IMR-90 (cell line): Measurements from ENCODE around the gene NOS1AP. TPM values are rescaled to one million over a fixed set of nuclear protein-coding genes. Genes with fewer than 3 reads are reported as not detected.

Experiments
- ATAC-seq: fragments of 200-7000 bp; cut with Tn5 transposase; 2 replicates; pipeline ENCODE4 v1.9.1; 2020; ENCODE audit warnings: low read depth, mild to moderate bottlenecking, moderate library complexity
- BruUV-seq: library from RNA; stranded (reverse); fragments of 400-500 nt; replicated peaks from 2 replicates; lab custom pipeline; 2021; lab: Mats Ljungman, UMichigan
- CTCF ChIA-PET: fragments of 300-600 bp; formaldehyde crosslinking; extraction: SDS; loops from one replicate; lab custom pipeline; 2021; ENCODE audit warnings: antibody characterized with exemption; lab: Yijun Ruan, JAX
- POLR2A ChIA-PET: fragments of 300-600 bp; sonication (Branson Sonifier 250); formaldehyde crosslinking; loops from one replicate; lab custom pipeline; 2022; ENCODE audit warnings: antibody characterized with exemption; ENCODE audit not compliant: unreplicated experiment; lab: Charles Lee
- DNase-seq: peaks from one replicate; pipeline ENCODE4 v3.0.0; 2013
- H2AFZ ChIP-seq: replicated peaks from 2 replicates; pipeline ENCODE3; 2013; ENCODE audit warnings: low read length, mild to moderate bottlenecking; ENCODE audit not compliant: poor library complexity
- H2AK5ac ChIP-seq: 2 replicates; pipeline ENCODE4 v1.6.1; 2013; ENCODE audit warnings: low read depth, low read length, inconsistent platforms
- H2AK9ac ChIP-seq: replicated peaks from 2 replicates; pipeline ENCODE3; 2013; ENCODE audit warnings: mild to moderate bottlenecking, low read depth, low read length, moderate library complexity; ENCODE audit not compliant: poor library complexity
- H2BK120ac ChIP-seq: 2 replicates; pipeline ENCODE4 v1.6.1; 2013; ENCODE audit warnings: low read depth, low read length, inconsistent platforms
- H2BK15ac ChIP-seq: 3 replicates; pipeline ENCODE4 v1.6.1; 2013; ENCODE audit warnings: low read depth, low read length, inconsistent platforms
- H2BK20ac ChIP-seq: 2 replicates; pipeline ENCODE4 v1.6.1; 2013; ENCODE audit warnings: low read depth, mild to moderate bottlenecking, inconsistent platforms, low read length, moderate library complexity
- H2BK5ac ChIP-seq: 2 replicates; pipeline ENCODE4 v1.6.1; 2013; ENCODE audit warnings: mild to moderate bottlenecking, low read depth, low read length, inconsistent platforms; ENCODE audit not compliant: poor library complexity, severe bottlenecking
- H3K14ac ChIP-seq: replicated peaks from 2 replicates; pipeline ENCODE4 v1.6.1; 2013; ENCODE audit warnings: low read depth, low read length, inconsistent platforms
- H3K18ac ChIP-seq: 2 replicates; pipeline ENCODE4 v1.6.1; 2013; ENCODE audit warnings: low read depth, low read length, control low read depth
- H3K23ac ChIP-seq: 2 replicates; pipeline ENCODE4 v1.6.1; 2013; ENCODE audit warnings: low read depth, low read length, inconsistent platforms
- H3K27ac ChIP-seq: 2 replicates; pipeline ENCODE4 v1.5.1; 2013; ENCODE audit warnings: mild to moderate bottlenecking, control low read depth, low read length; ENCODE audit not compliant: insufficient read depth
- H3K27me3 ChIP-seq: 2 replicates; pipeline ENCODE4 v1.6.1; 2013; ENCODE audit warnings: low read length; ENCODE audit not compliant: control insufficient read depth, insufficient read depth
- H3K36me3 ChIP-seq: 2 replicates; pipeline ENCODE4 v1.6.1; 2013; ENCODE audit warnings: low read length, mixed read lengths; ENCODE audit not compliant: control insufficient read depth, insufficient read depth
- H3K4ac ChIP-seq: 2 replicates; pipeline ENCODE4 v1.6.1; 2013; ENCODE audit warnings: low read depth, low read length, inconsistent platforms
- H3K4me1 ChIP-seq: 2 replicates; pipeline ENCODE4 v1.6.1; 2013; ENCODE audit warnings: low read length, mixed read lengths; ENCODE audit not compliant: control insufficient read depth, insufficient read depth
- H3K4me2 ChIP-seq: 2 replicates; pipeline ENCODE4 v1.6.1; 2013; ENCODE audit warnings: low read depth, mild to moderate bottlenecking, control low read depth, low read length, moderate library complexity
- H3K4me3 ChIP-seq: 2 replicates; pipeline ENCODE4 v1.5.1; 2013; ENCODE audit warnings: low read depth, mild to moderate bottlenecking, control low read depth, low read length, moderate library complexity; ENCODE audit not compliant: insufficient read depth
- H3K56ac ChIP-seq: 2 replicates; pipeline ENCODE4 v1.6.1; 2013; ENCODE audit warnings: low read length, inconsistent platforms; ENCODE audit not compliant: insufficient read depth; ENCODE audit errors: extremely low read depth
- H3K79me1 ChIP-seq, 2 experiments: 2 replicates each; pipeline ENCODE4 v1.6.1; 2013; ENCODE audit warnings: low read length in 2 of 2, inconsistent platforms in 1 of 2, low read depth in 1 of 2
- H3K9ac ChIP-seq: 2 replicates; pipeline ENCODE4 v1.6.1; 2013; ENCODE audit warnings: low read depth, low read length, control low read depth
- H3K9me1 ChIP-seq: 2 replicates; pipeline ENCODE4 v1.6.1; 2013; ENCODE audit warnings: low read length, inconsistent platforms; ENCODE audit not compliant: insufficient read depth
- H3K9me3 ChIP-seq: 2 replicates; pipeline ENCODE4 v1.6.1; 2013; ENCODE audit warnings: low read length; ENCODE audit not compliant: control insufficient read depth, insufficient read depth
- H4K20me1 ChIP-seq: 2 replicates; pipeline ENCODE4 v1.6.1; 2013; ENCODE audit warnings: low read length, inconsistent platforms; ENCODE audit not compliant: insufficient read depth
- H4K5ac ChIP-seq: 2 replicates; pipeline ENCODE4 v1.6.1; 2013; ENCODE audit warnings: mild to moderate bottlenecking, low read depth, low read length, control low read depth
- H4K8ac ChIP-seq, 2 experiments: 2 replicates each; pipeline ENCODE4 v1.6.1; 2013; ENCODE audit warnings: low read depth in 2 of 2, low read length in 2 of 2, control low read depth in 1 of 2, inconsistent platforms in 1 of 2
- H4K91ac ChIP-seq: 2 replicates; pipeline ENCODE4 v1.6.1; 2013; ENCODE audit warnings: low read depth, low read length, inconsistent platforms; ENCODE audit not compliant: insufficient read depth
- BHLHE40 ChIP-seq: fragments of 150-350 bp; IDR thresholded peaks from 2 replicates; pipeline ENCODE4 v1.6.1; 2016; ENCODE audit warnings: mild to moderate bottlenecking, low read depth, low read length
- CHD1 ChIP-seq: IDR thresholded peaks from 2 replicates; pipeline ENCODE4 v1.6.1; 2012; ENCODE audit warnings: low read depth, low read length, improper control_type of control experiment
- POLR2A ChIP-seq: IDR thresholded peaks from 2 replicates; pipeline ENCODE4 v1.6.1; 2012; ENCODE audit warnings: mild to moderate bottlenecking, low read depth, low read length
- WGBS, 2 experiments: methylation state at CpG; one replicate each; pipeline versions ENCODE4 v1.1.5 to v1.1.7; 2013; ENCODE audit warnings: missing lambda C conversion rate in 2 of 2; ENCODE audit not compliant: insufficient read length in 1 of 2; ENCODE audit errors: extremely low coverage in 2 of 2; 5-methylcytosine and 5-hydroxymethylcytosine counted together
- dilution Hi-C: fragments of 300-500 bp; cut with HindIII; formaldehyde crosslinking; loops from one replicate; pipeline ENCODE4 v1.14.3; 2018; ENCODE audit warnings: low sequenced_read_pairs; ENCODE audit not compliant: unreplicated experiment
- in situ Hi-C: fragments of 300-500 bp; cut with MboI; formaldehyde crosslinking; loops from 3 replicates; pipeline ENCODE4 v1.14.3; 2019; ENCODE audit warnings: low sequenced_read_pairs, inconsistent platforms, mixed read lengths
- intact Hi-C: fragments of 100-400 bp; cut with micrococcal nuclease; formaldehyde crosslinking; loops from 2 replicates; pipeline ENCODE4 v1.10.0; 2022
- polyA plus RNA-seq, 3 experiments: library from polyadenylated mRNA; depleted of rRNA; stranded (reverse); fragments of >200 nt; gene quantifications; 2 replicates each; pipeline ENCODE4 v1.2.3, GENCODE V29; 2012; ENCODE audit warnings: low replicate concordance in 1 of 3
- total RNA-seq: library from RNA; depleted of rRNA; stranded (reverse); fragments of >200 nt; gene quantifications from 2 replicates; pipeline ENCODE4 v1.2.3, GENCODE V29; 2012

Gene NOS1AP
- total and polyA plus RNA-seq, 2 of the 4 experiments (the other 2 are of a cell fraction): 0.18 to 0.19 TPM

DNA sequence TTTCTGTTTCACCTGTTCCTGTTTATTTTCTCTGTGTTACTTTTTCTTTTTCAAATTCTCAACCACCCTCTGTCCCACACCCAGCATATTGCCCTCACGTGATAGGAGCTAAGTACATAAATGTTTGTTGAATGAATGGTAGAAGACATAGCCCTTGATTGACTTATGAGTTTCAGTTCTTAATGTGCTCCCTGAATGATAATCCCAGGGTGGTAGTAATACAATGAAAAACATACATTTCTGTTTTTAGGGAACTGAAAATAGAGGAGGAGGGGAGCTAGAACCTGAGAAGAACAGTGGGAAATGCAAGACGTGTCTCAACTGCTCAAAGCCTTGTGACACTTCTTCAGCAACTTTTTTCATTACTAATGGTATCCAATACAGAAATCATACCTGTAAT lies 160.1 kb downstream of the NOS1AP start:
- Histone ChIP-seq H2BK120ac (no peak overlapping the region), H3K27ac (no peak overlapping the region), H3K79me1 (no peaks in the 10 kb centered on the region), H2AK9ac (no peak overlapping the region), H3K4me3 (no peak overlapping the region), H3K9me1 (no peaks in the 10 kb centered on the region), H3K27me3 (peaks cover 7% of the 10 kb centered on the region), H3K23ac (no peak overlapping the region), H3K18ac (no peak overlapping the region), H3K4ac (no peak overlapping the region), H3K4me2 (no peak overlapping the region), H3K9me3 (no peaks in the 10 kb centered on the region), H3K36me3 (no peaks in the 10 kb centered on the region), H3K56ac (no peak overlapping the region), H4K91ac (no peak overlapping the region), H4K8ac (no peak overlapping the region), H4K20me1 (no peaks in the 10 kb centered on the region), H3K9ac (no peak overlapping the region), H2BK5ac (no peak overlapping the region), H3K4me1 (no peaks in the 10 kb centered on the region), H3K14ac (no peak overlapping the region), H4K5ac (no peak overlapping the region), H2AFZ (no peak overlapping the region), H2BK15ac (no peak overlapping the region), H2BK20ac (no peak overlapping the region), H2AK5ac (no peak overlapping the region)
- WGBS, 2 experiments: no CpG with 5 or more reads among the region's 2 CpGs
- no TSS peak for BruUV-seq
- ChIA-PET POLR2A (no interaction called here), CTCF (no interaction called here)
- TF ChIP-seq CHD1 (no peak), BHLHE40 (no peak), POLR2A (no peak)
- DNase-seq: no peak
- in situ Hi-C loops (loop anchor here (25.0 kb wide), 1 partner anchor 442 kb away; no protein-coding TSS in a partner anchor), intact Hi-C loops (no loop called here), dilution Hi-C loops (no loop called here)
- ATAC-seq: no peak
